Erythroblast (primary cell): Measurements from ENCODE around the gene PRMT3.

Experiments used
- GATA1 ChIP-seq: IDR thresholded peaks from 2 replicates; pipeline ENCODE4 v1.6.1; 2011; ENCODE audit warnings: low read depth, mild to moderate bottlenecking, control low read depth, low read length, moderate library complexity
- POLR2A ChIP-seq: IDR thresholded peaks from 2 replicates; pipeline ENCODE4 v1.6.1; 2011; ENCODE audit warnings: mild to moderate bottlenecking, low read length

GRCh38 chr11:20368438-20368837, 19.1 kb upstream of the PRMT3 start:
- no peak for TF ChIP-seq POLR2A
- TF ChIP-seq GATA1, result no peak
